Esophagus muscularis mucosa (tissue), 4 donors: Measurements from ENCODE around the gene UBAC1.

Source experiments
- CTCF ChIP-seq, 3 experiments: fragments of 200-600 bp in 2 of 3; fragments of 450-650 bp in 1 of 3; sonication (generic) in 2 of 3; IDR thresholded peaks; one replicate each; pipeline ENCODE4 v1.5.1; 2017 to 2019; ENCODE audit warnings: antibody characterized with exemption in 3 of 3, mild to moderate bottlenecking in 2 of 3, moderate library complexity in 1 of 3
- EP300 ChIP-seq: sonication (generic); formaldehyde crosslinking; IDR thresholded peaks from one replicate; pipeline ENCODE4 v1.6.1; 2017; ENCODE audit warnings: antibody characterized with exemption
- POLR2A ChIP-seq: fragments of 450-650 bp; IDR thresholded peaks from one replicate; pipeline ENCODE4 v1.6.1; 2017; ENCODE audit warnings: antibody characterized with exemption, moderate library complexity, mild to moderate bottlenecking, low read depth
- POLR2AphosphoS5 ChIP-seq, 2 donors: sonication (generic); formaldehyde crosslinking; IDR thresholded peaks; one replicate each; pipeline ENCODE4 v1.6.1; 2017; ENCODE audit warnings: antibody characterized with exemption in 2 of 2

GRCh38 chr9:135928074-135928730, 33.0 kb downstream of the UBAC1 start:
- TF ChIP-seq CTCF (IDR thresholded peaks at IDR 0.05), result no peak
- TF ChIP-seq POLR2A, result no peak
- no peak for TF ChIP-seq POLR2AphosphoS5 (IDR thresholded peaks at IDR 0.05)
- no peak for TF ChIP-seq EP300
